Neural cell (in vitro differentiated cells): Measurements from ENCODE around the gene SAMD14.

Experiments
- CTCF ChIP-seq: fragments of 450-650 bp; IDR thresholded peaks from 2 replicates; pipeline ENCODE4 v1.5.1; 2014; ENCODE audit warnings: antibody characterized with exemption, mild to moderate bottlenecking, moderate library complexity; ENCODE audit not compliant: poor library complexity, severe bottlenecking
- EP300 ChIP-seq: fragments of 450-650 bp; conservative IDR thresholded peaks from 2 replicates; pipeline ENCODE4 v1.6.1; 2014; ENCODE audit warnings: antibody characterized with exemption, mild to moderate bottlenecking, moderate library complexity; ENCODE audit not compliant: poor library complexity, severe bottlenecking
- EZH2 ChIP-seq: fragments of 200-600, 300-800 bp; shearing (Covaris generic), sonication (generic); IDR thresholded peaks from 2 replicates; pipeline ENCODE4 v1.6.1; 2014; ENCODE audit warnings: antibody characterized with exemption, low read length, borderline replicate concordance, mild to moderate bottlenecking; ENCODE audit not compliant: insufficient read depth, poor library complexity, severe bottlenecking
- POLR2AphosphoS5 ChIP-seq: IDR thresholded peaks from 2 replicates; pipeline ENCODE4 v1.6.1; 2012
- RAD21 ChIP-seq: fragments of 450-650 bp; conservative IDR thresholded peaks from 2 replicates; pipeline ENCODE4 v1.6.1; 2014; ENCODE audit warnings: antibody characterized with exemption, mild to moderate bottlenecking, moderate library complexity
- REST ChIP-seq: IDR thresholded peaks from 2 replicates; pipeline ENCODE4 v1.6.1; 2012; ENCODE audit warnings: borderline replicate concordance
- TAF1 ChIP-seq: IDR thresholded peaks from 2 replicates; pipeline ENCODE4 v1.6.1; 2012; ENCODE audit warnings: low read depth

- TF ChIP-seq POLR2AphosphoS5 (no peak), CTCF (no peak), EP300 (no peak), RAD21 (no peak), REST (no peak), EZH2 (no peak), TAF1 (no peak)
These were observed 36.2 kb downstream of the SAMD14 start for GRCh38 chr17:50093807-50094206.
